Endodermal cell (in vitro differentiated cells): ENCODE data around the gene EFNA5. TPM values are rescaled to one million over a fixed set of nuclear protein-coding genes. Genes with fewer than 3 reads are reported as not detected.

Experiments used
- DNase-seq: peaks from one replicate; pipeline ENCODE4 v3.0.0-alpha.2; 2017
- H3K27ac ChIP-seq: 2 replicates; pipeline ENCODE4 v1.5.1; 2013; ENCODE audit warnings: mild to moderate bottlenecking, low read depth, low read length, moderate library complexity
- H3K27me3 ChIP-seq: 2 replicates; pipeline ENCODE4 v1.6.1; 2013; ENCODE audit warnings: mild to moderate bottlenecking, low read length, moderate library complexity; ENCODE audit not compliant: insufficient read depth, control insufficient read depth, poor library complexity, severe bottlenecking
- H3K36me3 ChIP-seq: 2 replicates; pipeline ENCODE4 v1.7.0; 2013; ENCODE audit warnings: mild to moderate bottlenecking, low read length, moderate library complexity; ENCODE audit not compliant: control insufficient read depth, insufficient read depth
- H3K4me1 ChIP-seq: one replicate; pipeline ENCODE4 v1.7.0; 2013; ENCODE audit warnings: low read length; ENCODE audit not compliant: control insufficient read depth, insufficient read depth
- H3K4me3 ChIP-seq: 2 replicates; pipeline ENCODE4 v1.5.1; 2013; ENCODE audit warnings: mild to moderate bottlenecking, low read length, moderate library complexity
- H3K9ac ChIP-seq: 2 replicates; pipeline ENCODE4 v1.6.1; 2013; ENCODE audit warnings: mild to moderate bottlenecking, low read length, moderate library complexity; ENCODE audit not compliant: poor library complexity, severe bottlenecking; ENCODE audit errors: extremely low read depth
- H3K9me3 ChIP-seq: 2 replicates; pipeline ENCODE4 v1.6.1; 2013; ENCODE audit warnings: mild to moderate bottlenecking, low read length, moderate library complexity; ENCODE audit not compliant: control insufficient read depth
- H3K27ac Mint-ChIP-seq: 2 replicates; pipeline ENCODE4 v1.8.0; 2020; ENCODE audit warnings: mixed read lengths
- H3K27me3 Mint-ChIP-seq: 2 replicates; pipeline ENCODE4 v1.8.0; 2021; ENCODE audit warnings: mild to moderate bottlenecking, mixed read lengths; ENCODE audit not compliant: insufficient read depth
- H3K36me3 Mint-ChIP-seq: 2 replicates; pipeline ENCODE4 v1.8.0; 2020; ENCODE audit warnings: low read depth, mixed read lengths
- H3K4me1 Mint-ChIP-seq: 2 replicates; pipeline ENCODE4 v1.8.0; 2020; ENCODE audit warnings: mixed read lengths
- H3K4me3 Mint-ChIP-seq: 2 replicates; pipeline ENCODE4 v1.8.0; 2020; ENCODE audit warnings: mild to moderate bottlenecking, moderate library complexity, mixed read lengths
- H3K9me3 Mint-ChIP-seq: 2 replicates; pipeline ENCODE4 v1.8.0; 2020; ENCODE audit warnings: mild to moderate bottlenecking, mixed read lengths
- WGBS, 2 experiments: methylation state at CpG; one replicate each; pipeline versions ENCODE4 v1.1.5 to v1.1.7; 2013; ENCODE audit warnings: missing lambda C conversion rate in 2 of 2, mixed read lengths in 1 of 2; ENCODE audit not compliant: insufficient coverage in 1 of 2, insufficient read length in 1 of 2; 5-methylcytosine and 5-hydroxymethylcytosine counted together
- total RNA-seq, 2 donors: library from RNA; stranded (reverse); fragmentation: NEBNext Ultra II Directional in 1 of 2; extraction: Animal tissue kit (Norgen Biotek cat#: 25700) in 1 of 2; gene quantifications; 2 replicates in 1 of 2; 3 replicates in 1 of 2; pipeline ENCODE4 v1.2.1, GENCODE V29; 2021
- TF ChIP-seq, protein P1 (sequence below): fragments of 200-600 bp; sonication (generic); conservative IDR thresholded peaks from 2 replicates; pipeline ENCODE4 v1.5.0; 2021; ENCODE audit warnings: antibody characterized with exemption, mild to moderate bottlenecking

The EFNA5 gene
- total RNA-seq, 2 donors from 2014 or later: 53.3 to 63.1 TPM

DNA sequence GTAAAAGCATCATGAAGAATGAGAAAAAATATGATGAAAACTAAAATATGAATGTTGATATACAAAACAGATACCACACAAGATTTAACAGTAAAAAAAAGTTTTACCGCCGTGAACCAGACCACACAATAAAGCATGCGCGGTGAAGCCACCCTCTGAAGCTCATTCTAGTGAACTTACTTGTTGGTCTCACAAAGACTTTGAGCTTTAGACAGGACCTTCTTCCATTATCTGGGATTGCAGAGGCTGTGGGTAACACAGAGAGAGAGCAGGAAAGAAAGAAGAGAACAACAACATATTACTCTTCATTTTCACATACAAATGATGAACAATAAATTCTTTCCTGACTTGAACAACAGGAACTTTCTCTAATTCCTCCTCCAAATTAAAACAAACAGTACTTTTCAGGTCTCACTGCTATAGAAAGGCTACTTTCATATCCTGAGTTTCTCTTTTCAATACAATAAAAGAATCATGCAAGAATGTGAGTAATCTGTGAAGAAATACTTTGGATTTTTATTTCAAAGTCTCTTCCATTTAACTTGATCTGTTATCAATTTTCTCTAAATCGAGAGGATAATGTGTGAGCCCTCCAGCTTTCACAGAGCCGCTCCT, 283.1 kb downstream of the EFNA5 start:
- Mint-ChIP-seq H3K27ac (no peak overlapping the region), H3K9me3 (no peaks in the 10 kb centered on the region), H3K4me3 (no peak overlapping the region), H3K36me3 (peaks cover 14% of the 10 kb centered on the region), H3K27me3 (no peaks in the 10 kb centered on the region), H3K4me1 (peaks cover 29% of the 10 kb centered on the region)
- no peak overlapping the region for H3K4me3 ChIP-seq
- no peak overlapping the region for H3K27ac ChIP-seq
- no peaks in the 10 kb centered on the region for H3K9me3 ChIP-seq
- H3K27me3 ChIP-seq: no peaks in the 10 kb centered on the region
- H3K36me3 ChIP-seq: peaks cover 56% of the 10 kb centered on the region
- TF ChIP-seq, protein P1, sequence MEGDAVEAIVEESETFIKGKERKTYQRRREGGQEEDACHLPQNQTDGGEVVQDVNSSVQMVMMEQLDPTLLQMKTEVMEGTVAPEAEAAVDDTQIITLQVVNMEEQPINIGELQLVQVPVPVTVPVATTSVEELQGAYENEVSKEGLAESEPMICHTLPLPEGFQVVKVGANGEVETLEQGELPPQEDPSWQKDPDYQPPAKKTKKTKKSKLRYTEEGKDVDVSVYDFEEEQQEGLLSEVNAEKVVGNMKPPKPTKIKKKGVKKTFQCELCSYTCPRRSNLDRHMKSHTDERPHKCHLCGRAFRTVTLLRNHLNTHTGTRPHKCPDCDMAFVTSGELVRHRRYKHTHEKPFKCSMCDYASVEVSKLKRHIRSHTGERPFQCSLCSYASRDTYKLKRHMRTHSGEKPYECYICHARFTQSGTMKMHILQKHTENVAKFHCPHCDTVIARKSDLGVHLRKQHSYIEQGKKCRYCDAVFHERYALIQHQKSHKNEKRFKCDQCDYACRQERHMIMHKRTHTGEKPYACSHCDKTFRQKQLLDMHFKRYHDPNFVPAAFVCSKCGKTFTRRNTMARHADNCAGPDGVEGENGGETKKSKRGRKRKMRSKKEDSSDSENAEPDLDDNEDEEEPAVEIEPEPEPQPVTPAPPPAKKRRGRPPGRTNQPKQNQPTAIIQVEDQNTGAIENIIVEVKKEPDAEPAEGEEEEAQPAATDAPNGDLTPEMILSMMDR: no peak
- DNase-seq: no peak
- peaks cover 9% of the 10 kb centered on the region for H3K4me1 ChIP-seq
- 65 to 80% methylated on average over 5 to 6 of the region's 6 CpGs for WGBS, 2 experiments
- no peak overlapping the region for H3K9ac ChIP-seq

DNA sequence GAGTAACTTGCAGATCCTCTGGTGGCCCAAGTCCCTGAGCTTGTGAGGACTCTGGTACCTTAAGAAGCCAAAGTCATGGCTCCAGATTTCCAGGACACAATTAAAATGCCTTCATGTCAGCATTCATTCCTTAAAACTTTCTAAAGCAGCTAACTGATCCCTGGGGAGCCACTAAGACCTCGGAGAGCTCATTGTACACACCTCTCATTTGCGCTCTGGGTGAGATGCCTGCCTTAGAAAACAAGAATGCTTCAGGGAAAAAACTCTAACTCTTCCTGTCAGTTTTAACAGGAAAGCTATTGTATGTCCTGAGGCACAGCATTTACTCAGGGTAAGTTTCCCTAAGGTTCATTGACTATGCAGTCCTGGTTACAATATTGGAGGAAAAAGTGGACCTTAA, 285.0 kb downstream of the EFNA5 start:
- Mint-ChIP-seq H3K4me1 (peaks cover 33% of the 10 kb centered on the region), H3K36me3 (peaks cover 4% of the 10 kb centered on the region), H3K27me3 (no peaks in the 10 kb centered on the region), H3K9me3 (no peaks in the 10 kb centered on the region), H3K27ac (no peak overlapping the region), H3K4me3 (no peak overlapping the region)
- WGBS, 2 experiments: 75 to 90% methylated on average over 2 of the region's 2 CpGs
- Histone ChIP-seq H3K27ac (no peak overlapping the region), H3K27me3 (no peaks in the 10 kb centered on the region), H3K9me3 (no peaks in the 10 kb centered on the region), H3K36me3 (peaks cover 59% of the 10 kb centered on the region), H3K9ac (no peak overlapping the region), H3K4me3 (no peak overlapping the region), H3K4me1 (peaks cover 9% of the 10 kb centered on the region)
- TF ChIP-seq, protein P1: no peak
- DNase-seq: no peak

DNA sequence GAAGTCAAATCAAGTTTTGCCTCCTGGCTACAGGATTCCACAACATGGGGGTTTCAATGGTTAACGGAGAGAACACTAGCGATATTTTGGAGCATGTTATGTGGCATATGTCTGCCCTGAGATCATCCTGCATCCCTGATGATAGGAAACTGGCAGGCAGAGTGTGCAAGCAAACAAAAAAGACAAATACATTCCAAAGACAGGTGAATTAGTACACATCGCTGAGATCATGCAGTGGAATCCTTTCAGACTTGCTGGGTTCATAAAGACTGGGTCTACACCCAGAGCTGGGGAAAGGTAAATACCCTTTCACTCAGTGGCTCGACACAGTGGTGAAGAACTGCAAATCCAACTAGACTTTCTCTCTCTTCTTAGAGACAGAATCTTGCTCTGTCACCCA, 286.5 kb downstream of the EFNA5 start:
- WGBS, 2 experiments: 97 to 100% methylated on average over 3 to 4 of the region's 4 CpGs
- no peak overlapping the region for H3K27ac Mint-ChIP-seq

More for the DNA sequence above, 286.5 kb downstream of the EFNA5 start:
- Histone ChIP-seq H3K9ac (no peak overlapping the region), H3K27ac (no peak overlapping the region), H3K4me1 (peaks cover 3% of the 10 kb centered on the region), H3K36me3 (peaks cover 62% of the 10 kb centered on the region), H3K27me3 (no peaks in the 10 kb centered on the region), H3K4me3 (no peak overlapping the region), H3K9me3 (no peaks in the 10 kb centered on the region)
- H3K9me3 Mint-ChIP-seq: no peaks in the 10 kb centered on the region
- H3K4me1 Mint-ChIP-seq: peaks cover 30% of the 10 kb centered on the region
- TF ChIP-seq, protein P1: no peak
- no peak for DNase-seq
- no peaks in the 10 kb centered on the region for H3K27me3 Mint-ChIP-seq
- no peak overlapping the region for H3K4me3 Mint-ChIP-seq
- H3K36me3 Mint-ChIP-seq: peaks cover 8% of the 10 kb centered on the region
